HepG2 (cell line): Measurements from ENCODE around the gene BACE1-AS. TPM values are rescaled to one million over a fixed set of nuclear protein-coding genes. Genes with fewer than 3 reads are reported as not detected.
A peak's percentile ranks its signal among the peaks of the same experiment; 100 is the strongest.

ENCODE experiments used
- ASH2L ChIP-seq: fragments of 300-600, 200-600 bp; sonication (generic); IDR thresholded peaks from 2 replicates; pipeline ENCODE4 v1.7.0; 2017; ENCODE audit warnings: low read depth, mild to moderate bottlenecking, moderate library complexity, mixed read lengths, low read length; ENCODE audit not compliant: insufficient read length
- ELF3 ChIP-seq: IDR thresholded peaks from 2 replicates; pipeline ENCODE4 v1.6.1; 2016; ENCODE audit warnings: missing genetic modification reagents, missing compliant biosample characterization
- FOXK1 ChIP-seq: sonication (generic); formaldehyde crosslinking; IDR thresholded peaks from 2 replicates; pipeline ENCODE4 v1.4.0; 2020; ENCODE audit warnings: low read depth, missing genetic modification reagents, borderline replicate concordance
- HMGXB3 ChIP-seq: sonication (generic); formaldehyde crosslinking; IDR thresholded peaks from 2 replicates; pipeline ENCODE4 v1.4.0; 2020; ENCODE audit warnings: missing genetic modification reagents, borderline replicate concordance
- KMT2B ChIP-seq: IDR thresholded peaks from 2 replicates; pipeline ENCODE4 v1.6.1; 2016; ENCODE audit warnings: missing genetic modification reagents, missing compliant biosample characterization
- MEF2D ChIP-seq: sonication (generic); formaldehyde crosslinking; IDR thresholded peaks from 2 replicates; pipeline ENCODE4 v1.5.1; 2020; ENCODE audit warnings: mild to moderate bottlenecking, missing genetic modification reagents
- MIER2 ChIP-seq: IDR thresholded peaks from 2 replicates; pipeline ENCODE4 v1.6.1; 2016; ENCODE audit warnings: missing biosample characterization, missing genetic modification reagents
- NONO ChIP-seq, 2 experiments: fragments of 450-650 bp in 1 of 2; sonication (generic) in 1 of 2; formaldehyde crosslinking in 1 of 2; IDR thresholded peaks in 1 of 2; conservative IDR thresholded peaks in 1 of 2; 2 replicates each; pipeline versions ENCODE4 v1.6.1 to v1.8.0; 2017 to 2022; ENCODE audit warnings: mild to moderate bottlenecking in 1 of 2, missing genetic modification reagents in 1 of 2, moderate library complexity in 1 of 2
- POLR2AphosphoS2 ChIP-seq: IDR thresholded peaks from 2 replicates; pipeline ENCODE4 v1.6.1; 2011; ENCODE audit warnings: low read depth, low read length, improper control_type of control experiment
- RBFOX2 ChIP-seq: fragments of 200-400 bp; formaldehyde crosslinking; IDR thresholded peaks from 2 replicates; pipeline ENCODE4 v1.6.1; 2017; ENCODE audit warnings: low read depth, mild to moderate bottlenecking, low read length
- RELA ChIP-seq: sonication (generic); formaldehyde crosslinking; IDR thresholded peaks from 2 replicates; pipeline ENCODE4 v1.4.0; 2020; ENCODE audit warnings: missing genetic modification reagents
- SOX13 ChIP-seq, 3 experiments: fragments of 450-650 bp in 1 of 3; sonication (generic) in 1 of 3; formaldehyde crosslinking in 1 of 3; IDR thresholded peaks in 2 of 3; conservative IDR thresholded peaks in 1 of 3; 2 replicates each; pipeline versions ENCODE4 v1.5.0 to v1.6.1; 2016 to 2020; ENCODE audit warnings: antibody characterized with exemption in 1 of 3, mild to moderate bottlenecking in 1 of 3, missing compliant biosample characterization in 1 of 3, missing genetic modification reagents in 1 of 3, moderate library complexity in 1 of 3
- ZBTB4 ChIP-seq: sonication (generic); formaldehyde crosslinking; IDR thresholded peaks from 2 replicates; pipeline ENCODE4 v1.4.0; 2020; ENCODE audit warnings: missing genetic modification reagents, mild to moderate bottlenecking, borderline replicate concordance
- ZC3H13 ChIP-seq: sonication (generic); formaldehyde crosslinking; IDR thresholded peaks from 2 replicates; pipeline ENCODE4 v1.8.1; 2023; ENCODE audit warnings: mild to moderate bottlenecking, missing genetic modification reagents, moderate library complexity
- ZNF143 ChIP-seq: sonication (generic); formaldehyde crosslinking; IDR thresholded peaks from 2 replicates; pipeline ENCODE4 v1.4.0; 2020; ENCODE audit warnings: missing genetic modification reagents
- ZNF44 ChIP-seq: sonication (generic); formaldehyde crosslinking; IDR thresholded peaks from 2 replicates; pipeline ENCODE4 v1.5.1; 2020; ENCODE audit warnings: mild to moderate bottlenecking, missing genetic modification reagents
- ZNF546 ChIP-seq: sonication (generic); formaldehyde crosslinking; conservative IDR thresholded peaks from 2 replicates; pipeline ENCODE4 v1.8.1; 2023; ENCODE audit warnings: mild to moderate bottlenecking, missing genetic modification reagents
- ZNF615 ChIP-seq: sonication (generic); formaldehyde crosslinking; IDR thresholded peaks from 2 replicates; pipeline ENCODE4 v1.5.0; 2020; ENCODE audit warnings: mild to moderate bottlenecking, missing genetic modification reagents, borderline replicate concordance
- ZNF792 ChIP-seq: IDR thresholded peaks from 2 replicates; pipeline ENCODE4 v1.6.1; 2016
- ZSCAN20 ChIP-seq: sonication (generic); formaldehyde crosslinking; IDR thresholded peaks from 2 replicates; pipeline ENCODE4 v1.4.0; 2020; ENCODE audit warnings: missing genetic modification reagents, mild to moderate bottlenecking, borderline replicate concordance
- polyA plus RNA-seq, 8 experiments: library from polyadenylated mRNA; depleted of rRNA in 3 of 8; stranded (reverse) in 7 of 8; unstranded in 1 of 8; fragments of >200 nt; fragmentation: Illumina TruSeq in 4 of 8; extraction: Trizol in 4 of 8; gene quantifications; 2 replicates each; pipeline versions ENCODE4 v1.2.1 to v1.2.3, GENCODE V29; 2011 to 2016; ENCODE audit warnings: low read depth in 4 of 8, missing spikeins in 1 of 8, mixed read lengths in 1 of 8; ENCODE audit not compliant: insufficient read depth in 1 of 8
- total RNA-seq, 5 experiments: library from RNA; depleted of rRNA; stranded (reverse); fragments of >200 nt; fragmentation: Illumina TruSeq; extraction: Trizol; gene quantifications; 2 replicates each; pipeline ENCODE4 v1.2.3, GENCODE V29; 2016; ENCODE audit warnings: low read depth in 1 of 5

BACE1-AS gene
- total and polyA plus RNA-seq, 2 of the 13 experiments (the other 11 are each of a cell fraction or from before 2014, with no cell fraction given) = 2.0 to 3.9 TPM

GRCh38 chr11:117327567-117328374, 36.6 kb downstream of the BACE1-AS start, which contains the start of gene CEP164 (continued):
- TF ChIP-seq ZNF44 = 0 out of 2 replicates have a peak, but pooled peaks have one; percentile 44
- TF ChIP-seq ZBTB4 (CRISPR knock-in tag) = 0 out of 2 replicates have a peak, but pooled peaks have one; percentile 34
- peak; percentile 34; the same call in 1 of the 2 replicates for TF ChIP-seq ELF3 (CRISPR knock-in tag)
- peak; percentile 90 for TF ChIP-seq ZNF143 (CRISPR knock-in tag)
- TF ChIP-seq ZNF792 (CRISPR knock-in tag) = peak; percentile 65; the same call in 1 of the 2 replicates
- peak; percentile 86 for TF ChIP-seq ASH2L
- TF ChIP-seq KMT2B (CRISPR knock-in tag) = peak; percentile 70; the same call in 1 of the 2 replicates
- TF ChIP-seq ZNF615 (CRISPR knock-in tag) = peak; percentile 70; the same call in 1 of the 2 replicates
- TF ChIP-seq FOXK1 (CRISPR knock-in tag) = peak; percentile 72; the same call in 1 of the 2 replicates
- no peak for TF ChIP-seq POLR2AphosphoS2
- 0 out of 2 replicates have a peak, but pooled peaks have one; percentile 37 for TF ChIP-seq ZC3H13 (CRISPR knock-in tag)
- no peak for TF ChIP-seq RELA (CRISPR knock-in tag)
- TF ChIP-seq NONO (IDR thresholded peaks at IDR 0.05) = no peak
- TF ChIP-seq NONO (CRISPR knock-in tag; conservative IDR thresholded peaks at IDR 0.05) = peak; percentile 81
- peak; percentile 78 for TF ChIP-seq RBFOX2
- TF ChIP-seq HMGXB3 = peak; percentile 48; the same call in 1 of the 2 replicates
- TF ChIP-seq SOX13 (IDR thresholded peaks at IDR 0.05) = no peak
- TF ChIP-seq SOX13 (CRISPR knock-in tag; conservative IDR thresholded peaks at IDR 0.05 in 1 of 2, IDR thresholded peaks at IDR 0.05 in 1 of 2) = 0 out of 4 replicates have a peak, but pooled peaks of 1 of the 2 experiments have one; percentile 8
- peak; percentile 54; the same call in 1 of the 2 replicates for TF ChIP-seq MEF2D (CRISPR knock-in tag)
- TF ChIP-seq MIER2 (CRISPR knock-in tag) = 0 out of 2 replicates have a peak, but pooled peaks have one; percentile 20
- TF ChIP-seq ZNF546 = 0 out of 2 replicates have a peak, but pooled peaks have one; percentile 29
- 0 out of 2 replicates have a peak, but pooled peaks have one; percentile 65 for TF ChIP-seq ZSCAN20 (CRISPR knock-in tag)
